ENCODE measurements around the gene ATP13A3. TPM values are rescaled to one million over a fixed set of nuclear protein-coding genes. Genes with fewer than 3 reads are reported as not detected.

Gene ATP13A3
- total RNA-seq, 1 donor from 2014 or later, result 57.7 TPM

DNA sequence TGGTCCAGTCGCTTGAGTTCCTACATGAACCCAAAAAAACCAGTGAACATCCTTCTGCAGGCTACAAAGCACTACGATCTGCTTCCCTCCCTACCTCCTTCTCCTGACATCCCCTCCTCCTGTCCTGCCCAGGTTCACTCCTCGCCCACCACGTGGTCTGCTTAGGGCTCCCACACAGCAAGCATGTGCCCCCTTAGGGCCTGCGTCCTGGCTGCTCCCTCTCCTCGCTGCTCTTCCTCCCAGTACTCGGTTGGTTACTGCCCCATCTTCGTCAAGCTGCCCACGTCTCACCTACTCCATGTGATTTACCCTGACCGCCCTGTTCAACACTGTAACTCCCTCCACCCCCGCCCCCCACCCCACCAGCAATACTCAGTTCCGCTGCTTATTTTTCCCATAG is 20.8 kb upstream of the ATP13A3 start:
- H3K9me3 ChIP-seq, result no peaks in the 10 kb centered on the region
- no peaks in the 10 kb centered on the region for H3K27me3 ChIP-seq
- H3K27ac ChIP-seq, result no peak overlapping the region
- no peak for DNase-seq (ENCODE audit: extremely low spot score in 2 of 2)
- TF ChIP-seq, protein P1, sequence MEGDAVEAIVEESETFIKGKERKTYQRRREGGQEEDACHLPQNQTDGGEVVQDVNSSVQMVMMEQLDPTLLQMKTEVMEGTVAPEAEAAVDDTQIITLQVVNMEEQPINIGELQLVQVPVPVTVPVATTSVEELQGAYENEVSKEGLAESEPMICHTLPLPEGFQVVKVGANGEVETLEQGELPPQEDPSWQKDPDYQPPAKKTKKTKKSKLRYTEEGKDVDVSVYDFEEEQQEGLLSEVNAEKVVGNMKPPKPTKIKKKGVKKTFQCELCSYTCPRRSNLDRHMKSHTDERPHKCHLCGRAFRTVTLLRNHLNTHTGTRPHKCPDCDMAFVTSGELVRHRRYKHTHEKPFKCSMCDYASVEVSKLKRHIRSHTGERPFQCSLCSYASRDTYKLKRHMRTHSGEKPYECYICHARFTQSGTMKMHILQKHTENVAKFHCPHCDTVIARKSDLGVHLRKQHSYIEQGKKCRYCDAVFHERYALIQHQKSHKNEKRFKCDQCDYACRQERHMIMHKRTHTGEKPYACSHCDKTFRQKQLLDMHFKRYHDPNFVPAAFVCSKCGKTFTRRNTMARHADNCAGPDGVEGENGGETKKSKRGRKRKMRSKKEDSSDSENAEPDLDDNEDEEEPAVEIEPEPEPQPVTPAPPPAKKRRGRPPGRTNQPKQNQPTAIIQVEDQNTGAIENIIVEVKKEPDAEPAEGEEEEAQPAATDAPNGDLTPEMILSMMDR (IDR thresholded peaks at IDR 0.05), result no peak
- TF ChIP-seq POLR2AphosphoS5 (IDR thresholded peaks at IDR 0.05; ENCODE audit: insufficient read depth in 1 of 2, low read depth in 1 of 2) (no peak), POLR2A (IDR thresholded peaks at IDR 0.05) (no peak)
- H3K4me3 ChIP-seq, result no peak overlapping the region
- H3K4me1 ChIP-seq, result peaks cover 6% of the 10 kb centered on the region
- no peaks in the 10 kb centered on the region for H3K36me3 ChIP-seq
- intact Hi-C loops (cut with DNase I), result no loop called here

GRCh38 chr3:194505791-194506415 is 19.1 kb upstream of the ATP13A3 start:
- Histone ChIP-seq H3K36me3 (no peaks in the 10 kb centered on the region), H3K4me1 (peaks cover 6% of the 10 kb centered on the region), H3K27me3 (no peaks in the 10 kb centered on the region), H3K9me3 (no peaks in the 10 kb centered on the region), H3K27ac (no peak overlapping the region), H3K4me3 (no peak overlapping the region)
- TF ChIP-seq POLR2A (IDR thresholded peaks at IDR 0.05), result no peak
- TF ChIP-seq, protein P1 (IDR thresholded peaks at IDR 0.05), result no peak
- no peak for TF ChIP-seq POLR2AphosphoS5 (IDR thresholded peaks at IDR 0.05; ENCODE audit: insufficient read depth in 1 of 2, low read depth in 1 of 2)
- no peak for DNase-seq (ENCODE audit: extremely low spot score in 2 of 2)
- intact Hi-C loops (cut with DNase I), result no loop called here

DNA sequence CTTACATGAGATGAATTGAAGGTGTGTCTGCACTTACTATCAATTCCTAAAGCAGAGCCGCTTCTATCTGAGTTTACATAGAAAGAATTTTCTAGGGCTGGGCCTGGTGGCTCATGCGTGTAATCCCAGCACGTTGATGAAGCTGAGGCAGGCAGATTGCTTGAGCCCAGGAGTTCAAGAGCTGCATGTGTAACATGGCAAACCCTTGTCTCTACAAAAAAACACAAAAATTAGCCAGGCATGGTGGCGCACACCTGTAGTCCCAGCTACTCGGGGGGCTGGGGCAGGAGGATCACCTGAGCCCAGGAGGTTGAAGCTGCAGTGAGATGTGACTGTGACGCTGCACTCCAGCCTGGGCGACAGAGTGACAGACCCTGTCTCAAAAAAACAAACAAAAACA is 18.1 kb upstream of the ATP13A3 start:
- TF ChIP-seq POLR2A (IDR thresholded peaks at IDR 0.05) (no peak), POLR2AphosphoS5 (IDR thresholded peaks at IDR 0.05; ENCODE audit: insufficient read depth in 1 of 2, low read depth in 1 of 2) (no peak)
- TF ChIP-seq, protein P1 (IDR thresholded peaks at IDR 0.05), result no peak

DNA sequence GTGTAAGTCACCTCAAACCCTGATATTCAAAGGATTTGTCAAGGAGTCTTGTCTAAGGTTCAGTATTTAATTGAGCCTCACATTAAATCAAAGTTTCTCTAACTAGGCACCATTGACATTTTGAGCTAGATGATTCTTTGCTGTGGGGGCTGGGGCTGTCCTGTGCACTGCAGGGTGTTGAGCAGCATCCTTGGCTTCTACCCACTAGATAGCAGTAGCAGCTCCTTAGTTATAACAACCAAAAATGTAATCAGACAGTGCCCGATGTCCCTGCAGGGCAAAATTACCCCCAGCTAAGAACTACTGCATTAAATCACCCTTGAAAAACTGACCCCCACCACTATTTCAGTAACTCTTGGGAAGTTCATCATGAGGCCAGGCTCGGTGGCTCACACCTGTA is 17.3 kb upstream of the ATP13A3 start:
- H3K4me3 ChIP-seq, result no peak overlapping the region
- no peak for DNase-seq (ENCODE audit: extremely low spot score in 2 of 2)
- intact Hi-C loops (cut with DNase I), result no loop called here

More for the DNA sequence above, 18.1 kb upstream of the ATP13A3 start:
- DNase-seq (ENCODE audit: extremely low spot score in 2 of 2), result no peak
- Histone ChIP-seq H3K4me3 (no peak overlapping the region), H3K36me3 (no peaks in the 10 kb centered on the region), H3K4me1 (peaks cover 6% of the 10 kb centered on the region), H3K27ac (no peak overlapping the region), H3K27me3 (no peaks in the 10 kb centered on the region), H3K9me3 (no peaks in the 10 kb centered on the region)
- intact Hi-C loops (cut with DNase I), result no loop called here

DNA sequence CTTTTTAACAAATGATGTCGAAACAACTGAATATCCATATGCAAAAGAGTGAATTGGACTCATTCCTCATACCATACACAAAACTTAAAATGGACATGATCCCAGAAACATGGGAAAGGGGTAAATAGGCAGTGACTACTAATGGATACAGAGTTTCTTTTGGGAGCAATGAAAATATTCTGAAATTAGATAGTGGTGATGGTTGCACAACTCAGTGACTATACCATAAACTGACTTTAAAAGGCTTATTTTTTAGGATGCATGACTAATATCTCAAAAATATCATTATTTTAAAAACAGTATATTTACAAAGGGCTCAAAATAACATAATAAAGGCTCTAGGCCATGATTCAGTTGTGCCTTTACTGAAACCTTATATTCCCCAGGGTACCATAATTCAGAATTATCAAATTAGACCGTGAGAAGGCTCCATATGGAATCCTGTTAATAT is 16.3 kb upstream of the ATP13A3 start:
- Histone ChIP-seq H3K9me3 (no peaks in the 10 kb centered on the region), H3K36me3 (no peaks in the 10 kb centered on the region), H3K27me3 (no peaks in the 10 kb centered on the region), H3K27ac (no peak overlapping the region), H3K4me3 (no peak overlapping the region), H3K4me1 (no peaks in the 10 kb centered on the region)
- no peak for DNase-seq (ENCODE audit: extremely low spot score in 2 of 2)
- TF ChIP-seq, protein P1 (IDR thresholded peaks at IDR 0.05), result no peak
- TF ChIP-seq POLR2AphosphoS5 (IDR thresholded peaks at IDR 0.05; ENCODE audit: insufficient read depth in 1 of 2, low read depth in 1 of 2) (no peak), POLR2A (IDR thresholded peaks at IDR 0.05) (no peak)
- intact Hi-C loops (cut with DNase I), result no loop called here

More for the DNA sequence above, 17.3 kb upstream of the ATP13A3 start:
- H3K27ac ChIP-seq, result no peak overlapping the region
- H3K36me3 ChIP-seq, result no peaks in the 10 kb centered on the region
- peaks cover 4% of the 10 kb centered on the region for H3K4me1 ChIP-seq
- TF ChIP-seq POLR2AphosphoS5 (IDR thresholded peaks at IDR 0.05; ENCODE audit: insufficient read depth in 1 of 2, low read depth in 1 of 2) (no peak), POLR2A (IDR thresholded peaks at IDR 0.05) (no peak)
- TF ChIP-seq, protein P1 (IDR thresholded peaks at IDR 0.05), result no peak
- H3K9me3 ChIP-seq, result no peaks in the 10 kb centered on the region
- H3K27me3 ChIP-seq, result no peaks in the 10 kb centered on the region

Data from vagina (tissue), 2 donors.